Natural killer cell (primary cell): ENCODE data around the gene BPI. TPM values are rescaled to one million over a fixed set of nuclear protein-coding genes. Genes with fewer than 3 reads are reported as not detected.

Source experiments
- ATAC-seq, 3 donors: fragments of 150-1000 bp in 2 of 3; fragments of 200-7000 bp in 1 of 3; cut with Tn5 transposase; 1 replicate in 1 of 3; 2 replicates in 2 of 3; pipeline ENCODE4 v1.10.0; 2021; ENCODE audit warnings: mild to moderate bottlenecking in 2 of 3, moderate library complexity in 2 of 3
- DNase-seq, 2 donors: peaks; one replicate each; pipeline versions ENCODE4 v3.0.0 to v3.0.0-alpha.2; 2013 to 2021; ENCODE audit warnings: mixed read lengths in 1 of 2
- H3K27ac ChIP-seq: one replicate; pipeline ENCODE4 v1.5.1; 2013; ENCODE audit warnings: mild to moderate bottlenecking, low read length
- H3K27me3 ChIP-seq: one replicate; pipeline ENCODE4 v1.6.1; 2013; ENCODE audit warnings: low read length; ENCODE audit not compliant: control insufficient read depth, insufficient read depth
- H3K36me3 ChIP-seq: one replicate; pipeline ENCODE4 v1.6.1; 2013; ENCODE audit warnings: low read length; ENCODE audit not compliant: control insufficient read depth, insufficient read depth
- H3K4me1 ChIP-seq: one replicate; pipeline ENCODE4 v1.6.1; 2013; ENCODE audit warnings: low read length; ENCODE audit not compliant: control insufficient read depth, insufficient read depth
- H3K4me3 ChIP-seq: one replicate; pipeline ENCODE4 v1.5.1; 2013; ENCODE audit warnings: low read length
- H3K9me3 ChIP-seq: one replicate; pipeline ENCODE4 v1.6.1; 2013; ENCODE audit warnings: low read length; ENCODE audit not compliant: control insufficient read depth, insufficient read depth
- H3K27ac Mint-ChIP-seq, 2 donors: one replicate each; pipeline ENCODE4 v1.8.0; 2022; ENCODE audit warnings: mild to moderate bottlenecking in 2 of 2, mixed read lengths in 2 of 2, moderate library complexity in 1 of 2
- H3K27me3 Mint-ChIP-seq, 2 donors: one replicate each; pipeline ENCODE4 v1.8.0; 2022; ENCODE audit warnings: low read depth in 2 of 2, mixed read lengths in 2 of 2
- H3K36me3 Mint-ChIP-seq: one replicate; pipeline ENCODE4 v1.8.0; 2022; ENCODE audit warnings: mixed read lengths
- H3K4me1 Mint-ChIP-seq, 2 donors: one replicate each; pipeline ENCODE4 v1.8.0; 2022; ENCODE audit warnings: mixed read lengths in 2 of 2
- H3K4me3 Mint-ChIP-seq: one replicate; pipeline ENCODE4 v1.8.0; 2022; ENCODE audit warnings: mild to moderate bottlenecking, moderate library complexity, mixed read lengths
- H3K9me3 Mint-ChIP-seq, 2 donors: one replicate each; pipeline ENCODE4 v1.8.0; 2022; ENCODE audit warnings: mixed read lengths in 2 of 2
- WGBS: methylation state at CpG from one replicate; pipeline ENCODE4 v1.1.7; 2013; ENCODE audit warnings: missing lambda C conversion rate; ENCODE audit not compliant: insufficient coverage; 5-methylcytosine and 5-hydroxymethylcytosine counted together
- intact Hi-C: fragments of 100-400 bp; cut with micrococcal nuclease; formaldehyde crosslinking; loops from one replicate; pipeline ENCODE4 v1.14.2; 2022
- total RNA-seq, 4 donors: library from RNA; stranded (reverse); fragments of 120-200 nt in 1 of 4; gene quantifications; one replicate each; pipeline versions ENCODE4 v1.2.3 to v1.2.4, GENCODE V29; 2013 to 2022
- TF ChIP-seq, protein P1 (sequence below): fragments of 200-600 bp; IDR thresholded peaks from one replicate; pipeline ENCODE4 v1.8.0; 2022; ENCODE audit warnings: antibody characterized with exemption

BPI gene
- total RNA-seq, 3 donors from 2014 or later (not counting 1 experiment from before 2014, with no cell fraction given), result 0.20 TPM; not detected in 2

DNA sequence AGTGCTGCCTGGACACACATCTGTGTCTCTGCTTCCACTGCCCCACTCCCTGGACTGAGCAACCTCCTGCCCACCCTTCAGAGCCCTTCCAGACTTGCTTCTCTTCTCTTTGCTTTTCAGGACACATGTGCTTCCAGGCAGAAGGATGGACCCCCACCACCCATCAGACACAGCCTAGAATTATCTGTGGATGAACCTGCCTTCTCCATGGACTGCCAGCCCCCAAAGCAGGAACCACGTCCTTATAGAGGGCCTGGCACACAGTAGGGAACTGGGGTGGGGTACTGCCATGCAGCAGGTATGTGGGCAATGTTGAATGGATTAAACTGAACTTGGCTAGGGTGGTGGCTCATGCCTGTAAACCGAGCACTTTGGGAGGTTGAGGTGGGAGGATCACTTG lies 47.0 kb upstream of the BPI start:
- H3K27me3 Mint-ChIP-seq, result peaks cover 32 to 45% of the 10 kb centered on the region in 2 donors
- Histone ChIP-seq H3K4me3 (no peak overlapping the region), H3K27ac (no peak overlapping the region), H3K36me3 (no peaks in the 10 kb centered on the region), H3K27me3 (peaks cover 18% of the 10 kb centered on the region), H3K9me3 (no peaks in the 10 kb centered on the region), H3K4me1 (no peaks in the 10 kb centered on the region)
- ATAC-seq, result no peak
- H3K9me3 Mint-ChIP-seq, result no peaks in the 10 kb centered on the region
- intact Hi-C loops, result no loop called here
- peaks cover 4 to 14% of the 10 kb centered on the region in 2 donors for H3K4me1 Mint-ChIP-seq
- TF ChIP-seq, protein P1, sequence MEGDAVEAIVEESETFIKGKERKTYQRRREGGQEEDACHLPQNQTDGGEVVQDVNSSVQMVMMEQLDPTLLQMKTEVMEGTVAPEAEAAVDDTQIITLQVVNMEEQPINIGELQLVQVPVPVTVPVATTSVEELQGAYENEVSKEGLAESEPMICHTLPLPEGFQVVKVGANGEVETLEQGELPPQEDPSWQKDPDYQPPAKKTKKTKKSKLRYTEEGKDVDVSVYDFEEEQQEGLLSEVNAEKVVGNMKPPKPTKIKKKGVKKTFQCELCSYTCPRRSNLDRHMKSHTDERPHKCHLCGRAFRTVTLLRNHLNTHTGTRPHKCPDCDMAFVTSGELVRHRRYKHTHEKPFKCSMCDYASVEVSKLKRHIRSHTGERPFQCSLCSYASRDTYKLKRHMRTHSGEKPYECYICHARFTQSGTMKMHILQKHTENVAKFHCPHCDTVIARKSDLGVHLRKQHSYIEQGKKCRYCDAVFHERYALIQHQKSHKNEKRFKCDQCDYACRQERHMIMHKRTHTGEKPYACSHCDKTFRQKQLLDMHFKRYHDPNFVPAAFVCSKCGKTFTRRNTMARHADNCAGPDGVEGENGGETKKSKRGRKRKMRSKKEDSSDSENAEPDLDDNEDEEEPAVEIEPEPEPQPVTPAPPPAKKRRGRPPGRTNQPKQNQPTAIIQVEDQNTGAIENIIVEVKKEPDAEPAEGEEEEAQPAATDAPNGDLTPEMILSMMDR, result no peak
- H3K4me3 Mint-ChIP-seq, result no peak overlapping the region
- no peak overlapping the region for H3K27ac Mint-ChIP-seq
- no peaks in the 10 kb centered on the region for H3K36me3 Mint-ChIP-seq
- WGBS, result 63% methylated on average over 2 of the region's 2 CpGs
- no peak for DNase-seq

DNA sequence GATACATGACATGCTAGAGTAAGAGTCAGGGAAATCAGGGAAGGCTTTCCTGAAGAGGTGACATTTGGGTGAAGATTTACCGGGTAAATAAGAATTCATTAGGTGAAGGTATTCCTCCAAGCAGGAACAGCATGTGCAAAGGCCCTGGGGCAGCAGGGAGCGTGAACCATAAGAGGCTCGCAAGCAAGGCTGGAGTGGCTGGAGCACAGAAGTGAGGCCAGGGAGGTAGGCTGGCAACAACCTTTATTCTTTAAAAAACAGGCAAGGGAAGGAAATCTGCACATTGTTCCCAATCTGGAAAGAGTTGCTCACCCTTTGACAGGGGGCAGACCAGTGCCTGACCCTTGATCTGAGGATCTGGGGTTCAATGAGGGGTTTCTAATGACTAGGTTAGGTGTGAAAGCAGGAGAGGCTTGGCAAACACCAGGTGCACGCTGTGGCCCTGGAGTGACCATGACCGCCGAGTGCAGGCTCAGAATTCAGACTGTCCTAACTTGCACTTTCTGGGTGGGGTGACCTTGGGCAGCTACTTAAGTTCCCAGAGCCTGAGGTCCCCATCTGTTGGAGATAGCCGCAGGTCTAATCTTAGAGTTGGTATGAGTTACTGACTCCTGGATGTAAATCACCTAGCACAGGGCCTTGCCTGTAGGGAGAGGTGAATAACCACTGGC lies 45.3 kb upstream of the BPI start:
- no peaks in the 10 kb centered on the region for H3K9me3 ChIP-seq
- Mint-ChIP-seq H3K9me3 (no peaks in the 10 kb centered on the region), H3K4me3 (no peak overlapping the region), H3K4me1 (peaks cover 4 to 14% of the 10 kb centered on the region in 2 donors), H3K36me3 (no peaks in the 10 kb centered on the region), H3K27ac (no peak overlapping the region), H3K27me3 (peaks cover 36 to 55% of the 10 kb centered on the region in 2 donors)
- H3K36me3 ChIP-seq, result no peaks in the 10 kb centered on the region
- TF ChIP-seq, protein P1, result no peak
- no peak overlapping the region for H3K4me3 ChIP-seq
- WGBS, result 95% methylated on average over 7 of the region's 7 CpGs
- no peak for ATAC-seq
- H3K4me1 ChIP-seq, result no peaks in the 10 kb centered on the region
- H3K27me3 ChIP-seq, result peaks cover 18% of the 10 kb centered on the region
- intact Hi-C loops, result no loop called here
- no peak for DNase-seq
- H3K27ac ChIP-seq, result no peak overlapping the region

DNA sequence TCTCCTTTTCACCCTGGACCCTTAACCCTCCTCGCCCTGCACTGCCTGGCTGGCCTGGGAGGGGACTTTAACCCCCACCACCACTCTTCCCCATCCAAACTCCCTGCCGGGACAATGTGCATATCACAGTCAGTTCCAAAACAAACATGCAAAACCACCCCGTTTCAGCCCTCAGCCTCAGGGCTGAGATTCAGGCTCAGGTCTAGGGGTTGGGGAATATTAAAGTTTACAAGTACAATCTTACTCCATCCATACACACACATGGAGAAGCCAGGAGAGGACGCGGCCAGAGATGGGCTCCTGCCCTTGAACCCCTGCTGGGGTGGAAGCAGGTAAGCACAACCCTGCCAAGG lies 44.0 kb upstream of the BPI start:
- Histone ChIP-seq H3K36me3 (no peaks in the 10 kb centered on the region), H3K4me1 (no peaks in the 10 kb centered on the region), H3K27me3 (peaks cover 18% of the 10 kb centered on the region), H3K9me3 (no peaks in the 10 kb centered on the region), H3K27ac (no peak overlapping the region), H3K4me3 (no peak overlapping the region)
- TF ChIP-seq, protein P1, result no peak
- no peak overlapping the region for H3K4me3 Mint-ChIP-seq
- intact Hi-C loops, result no loop called here
- H3K27me3 Mint-ChIP-seq, result peaks cover 44 to 68% of the 10 kb centered on the region in 2 donors
- no peaks in the 10 kb centered on the region for H3K36me3 Mint-ChIP-seq
- H3K27ac Mint-ChIP-seq, result no peak overlapping the region
- ATAC-seq (no peak), DNase-seq (no peak)
- H3K9me3 Mint-ChIP-seq, result no peaks in the 10 kb centered on the region
- H3K4me1 Mint-ChIP-seq, result peaks cover 4 to 14% of the 10 kb centered on the region in 2 donors
- WGBS, result 35% methylated on average over 4 of the region's 5 CpGs
